ENCODE measurements around the gene SCAMP5.

DNA sequence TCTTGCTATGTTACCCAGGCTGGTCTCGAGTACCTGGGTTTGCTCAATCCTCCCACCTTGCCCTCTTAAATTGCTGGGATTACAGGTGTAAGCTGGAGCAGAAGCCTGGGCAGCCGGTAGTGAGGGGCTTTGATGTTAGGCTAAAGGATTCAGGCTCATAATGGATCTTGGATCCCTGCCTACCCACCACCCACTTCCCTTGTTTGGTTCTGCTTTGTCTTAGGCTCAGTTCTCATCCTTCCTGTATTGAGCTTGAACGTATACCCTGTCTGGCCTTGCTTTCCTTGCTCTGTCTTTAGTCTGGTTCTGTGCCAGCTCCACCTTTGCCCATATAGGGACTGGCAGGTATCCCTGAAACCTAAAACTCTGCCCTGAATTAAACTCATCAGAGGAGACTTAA, 29.7 kb downstream of the SCAMP5 start:
- no peak for TF ChIP-seq POLR2AphosphoS5 (IDR thresholded peaks at IDR 0.05; ENCODE audit: low read depth, low read length)
- TF ChIP-seq POLR2A (IDR thresholded peaks at IDR 0.05; ENCODE audit: low read depth, low read length) = no peak
- no peak for TF ChIP-seq TAF1 (IDR thresholded peaks at IDR 0.05; ENCODE audit: low read depth, low read length)
- no peak for TF ChIP-seq PAX5 (IDR thresholded peaks at IDR 0.05; ENCODE audit: insufficient read depth, low read length, severe bottlenecking)
